Measurements from ENCODE around the gene CAPN7. TPM values are rescaled to one million over a fixed set of nuclear protein-coding genes. Genes with fewer than 3 reads are reported as not detected.

Gene CAPN7
- total RNA-seq, 2 experiments from 2014 or later, result 28.3 to 29.5 TPM

DNA sequence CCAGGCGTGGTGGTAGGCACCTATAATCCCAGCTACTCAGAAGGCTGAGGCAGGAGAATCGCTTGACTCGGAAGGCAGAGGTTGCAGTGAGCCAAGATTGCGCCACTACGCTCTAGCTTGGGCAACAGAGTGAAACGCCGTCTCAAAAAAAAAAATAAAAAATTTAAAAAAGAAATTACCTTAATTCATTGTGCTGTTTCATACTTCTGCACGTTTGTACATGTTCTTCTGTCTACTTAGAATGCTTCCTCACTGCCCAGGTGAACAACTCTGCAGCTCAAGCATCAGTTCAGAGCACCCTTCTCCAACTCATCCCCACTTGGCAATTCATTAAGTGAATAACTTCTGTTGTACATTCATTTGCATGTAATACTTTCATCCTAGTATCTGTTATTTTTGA lies 14.0 kb downstream of the CAPN7 start:
- Mint-ChIP-seq H3K9me3 (ENCODE audit: insufficient read depth) (no peaks in the 10 kb centered on the region), H3K27ac (no peak overlapping the region), H3K4me1 (ENCODE audit: low read depth) (no peaks in the 10 kb centered on the region), H3K4me3 (no peak overlapping the region), H3K36me3 (ENCODE audit: low read depth) (peaks cover 54% of the 10 kb centered on the region), H3K27me3 (ENCODE audit: low read depth) (no peaks in the 10 kb centered on the region)
- POLR2A ChIA-PET, result no interaction called here
- no peak for ATAC-seq
- CTCF ChIA-PET, result interaction anchor here (1.0 to 1.6 kb wide), 4 partner anchors 8 to 185 kb away, joined by 3 to 4 read pairs (median 3); partner anchors contain the start of gene SH3BP5
- DNase-seq, result no peak

DNA sequence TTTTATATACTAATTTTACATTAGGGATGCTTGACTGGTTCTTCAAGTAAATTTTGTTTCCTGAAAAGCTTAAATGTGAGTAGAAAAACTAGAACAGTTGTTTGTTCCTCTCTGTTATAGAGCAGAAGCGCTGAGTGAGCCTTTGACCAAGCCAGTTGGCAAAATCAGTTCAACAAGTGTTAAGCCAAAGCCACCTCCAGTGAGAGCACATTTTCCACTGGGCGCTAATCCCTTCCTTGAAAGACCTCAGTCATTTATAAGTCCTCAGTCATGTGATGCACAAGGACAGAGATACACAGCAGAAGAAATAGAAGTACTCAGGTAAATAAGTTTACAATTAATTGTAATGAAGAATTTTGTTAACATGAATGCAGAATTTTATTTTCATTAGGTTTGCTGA lies 14.6 kb downstream of the CAPN7 start:
- Mint-ChIP-seq H3K27me3 (ENCODE audit: low read depth) (no peaks in the 10 kb centered on the region), H3K36me3 (ENCODE audit: low read depth) (peaks cover 48% of the 10 kb centered on the region), H3K4me3 (no peak overlapping the region), H3K9me3 (ENCODE audit: insufficient read depth) (no peaks in the 10 kb centered on the region), H3K27ac (no peak overlapping the region), H3K4me1 (ENCODE audit: low read depth) (no peaks in the 10 kb centered on the region)
- CTCF ChIA-PET, result interaction anchor here (1.2 to 1.3 kb wide), 2 partner anchors 9 to 185 kb away, joined by 3 to 4 read pairs; no protein-coding TSS in a partner anchor
- POLR2A ChIA-PET, result no interaction called here
- DNase-seq (no peak), ATAC-seq (no peak)

DNA sequence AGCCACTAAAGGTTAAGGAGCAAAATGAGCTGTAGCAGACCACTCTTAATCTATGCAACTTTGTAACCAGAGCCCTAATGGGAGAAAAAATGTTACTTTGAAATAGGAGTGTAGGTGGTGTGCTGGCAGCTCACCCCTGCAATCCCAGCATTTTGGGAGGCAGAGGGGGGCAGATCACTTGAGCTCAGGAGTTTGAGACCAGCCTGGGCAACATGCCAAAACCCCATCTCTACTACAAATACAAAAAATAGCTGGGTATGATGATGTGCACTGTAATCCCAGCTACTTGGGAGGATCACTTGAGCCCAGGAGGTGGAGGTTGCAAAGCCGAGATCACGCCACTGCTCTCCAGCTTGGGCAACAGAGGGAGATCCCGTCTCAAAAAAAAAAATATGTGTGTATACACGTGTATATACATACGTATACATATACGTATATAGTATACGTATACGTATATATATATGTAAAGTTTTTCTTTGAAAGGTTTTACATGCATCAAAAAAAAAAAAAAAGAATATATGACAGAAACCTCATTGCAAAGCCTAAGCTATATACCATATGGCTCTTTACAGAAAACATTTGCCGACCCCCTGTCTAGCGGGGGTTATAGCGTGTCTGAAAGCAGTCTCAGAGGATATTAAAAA lies 15.7 kb downstream of the CAPN7 start:
- H3K36me3 Mint-ChIP-seq (ENCODE audit: low read depth), result peaks cover 43% of the 10 kb centered on the region
- H3K4me1 Mint-ChIP-seq (ENCODE audit: low read depth), result peaks cover under 1% of the 10 kb centered on the region
- H3K9me3 Mint-ChIP-seq (ENCODE audit: insufficient read depth), result no peaks in the 10 kb centered on the region
- POLR2A ChIA-PET, result interaction anchor here (0.5 kb wide), 1 partner anchor 190 kb away, joined by 3 read pairs; no protein-coding TSS in a partner anchor
- DNase-seq, result no peak
- H3K27me3 Mint-ChIP-seq (ENCODE audit: low read depth), result no peaks in the 10 kb centered on the region
- H3K27ac Mint-ChIP-seq, result no peak overlapping the region
- ATAC-seq, result no peak
- CTCF ChIA-PET, result interaction anchor here (0.6 to 1.5 kb wide), 8 partner anchors 8 to 114 kb away, joined by 3 to 8 read pairs (median 3); no protein-coding TSS in a partner anchor
- H3K4me3 Mint-ChIP-seq, result no peak overlapping the region

DNA sequence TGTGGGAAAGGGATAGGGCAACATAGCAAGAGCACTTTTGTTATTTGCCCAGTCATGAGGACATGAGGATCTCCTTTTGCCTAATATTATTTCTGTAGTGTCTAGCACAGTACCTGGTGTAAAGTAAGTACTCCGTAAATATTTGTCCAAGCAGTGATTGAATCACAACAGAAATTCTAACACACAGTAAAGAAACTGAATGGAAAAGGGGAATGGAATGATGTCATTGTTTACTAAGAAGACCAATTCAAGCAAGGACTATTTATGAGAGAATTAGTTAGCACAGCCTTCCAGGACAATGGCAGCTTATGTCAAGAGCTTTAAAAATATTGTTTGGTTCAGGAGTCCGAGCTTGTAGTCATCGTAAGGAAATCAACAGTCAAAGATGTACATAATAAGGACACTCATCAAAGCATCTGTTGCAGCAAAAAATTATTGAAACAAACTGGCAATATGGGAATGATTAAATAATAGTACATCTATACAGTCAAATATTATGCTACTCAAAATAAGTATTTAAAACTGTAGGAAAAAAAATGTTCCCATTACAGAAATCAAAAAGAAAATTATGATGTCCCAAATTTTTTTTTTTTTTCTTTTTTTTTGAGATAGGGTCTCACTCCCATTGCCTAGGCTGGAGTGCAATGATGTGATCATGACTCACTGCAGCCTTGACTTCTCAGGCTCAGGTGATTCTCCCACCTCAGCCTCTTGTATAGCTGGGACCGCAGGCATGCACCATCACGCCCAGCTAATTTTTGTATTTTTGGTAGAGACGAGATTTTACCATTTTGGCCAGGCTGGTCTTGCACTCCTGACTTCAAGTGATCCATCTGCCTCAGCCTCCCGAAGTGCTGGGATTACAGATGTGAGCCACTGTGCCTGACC lies 17.9 kb downstream of the CAPN7 start:
- peaks cover 31% of the 10 kb centered on the region for H3K36me3 Mint-ChIP-seq (ENCODE audit: low read depth)
- POLR2A ChIA-PET, result no interaction called here
- peaks cover 2% of the 10 kb centered on the region for H3K4me1 Mint-ChIP-seq (ENCODE audit: low read depth)
- no peak overlapping the region for H3K27ac Mint-ChIP-seq
- no peak for ATAC-seq
- H3K4me3 Mint-ChIP-seq, result no peak overlapping the region
- H3K27me3 Mint-ChIP-seq (ENCODE audit: low read depth), result no peaks in the 10 kb centered on the region
- DNase-seq, result no peak
- CTCF ChIA-PET, result interaction anchor here (1.3 kb wide), 1 partner anchor 181 kb away, joined by 3 read pairs; no protein-coding TSS in a partner anchor
- no peaks in the 10 kb centered on the region for H3K9me3 Mint-ChIP-seq (ENCODE audit: insufficient read depth)

DNA sequence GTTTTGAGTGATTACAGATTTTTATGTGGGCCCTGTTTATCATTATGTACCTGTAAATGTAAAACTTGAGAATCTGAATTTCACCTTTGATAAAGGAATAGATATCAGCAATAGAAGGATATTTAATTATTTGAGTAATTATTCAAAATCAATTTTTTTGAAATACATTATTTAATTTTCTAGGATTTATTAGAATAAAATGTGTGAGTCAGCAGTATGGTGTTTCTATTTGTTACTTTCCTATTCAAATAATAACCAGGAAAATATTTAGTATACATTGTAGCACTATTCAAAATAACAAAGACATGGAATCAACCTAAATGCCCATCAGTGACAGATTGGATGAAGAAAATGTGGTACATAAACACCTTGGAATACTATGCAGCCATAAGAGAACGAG lies 22.1 kb downstream of the CAPN7 start:
- DNase-seq, result no peak
- Mint-ChIP-seq H3K9me3 (ENCODE audit: insufficient read depth) (no peaks in the 10 kb centered on the region), H3K36me3 (ENCODE audit: low read depth) (peaks cover 15% of the 10 kb centered on the region), H3K27me3 (ENCODE audit: low read depth) (no peaks in the 10 kb centered on the region), H3K27ac (no peak overlapping the region), H3K4me1 (ENCODE audit: low read depth) (peaks cover 2% of the 10 kb centered on the region), H3K4me3 (no peak overlapping the region)
- ChIA-PET POLR2A (no interaction called here), CTCF (interaction anchor here (1.0 kb wide), 2 partner anchors 9 to 25 kb away, joined by 3 read pairs; no protein-coding TSS in a partner anchor)
- ATAC-seq, result no peak

DNA sequence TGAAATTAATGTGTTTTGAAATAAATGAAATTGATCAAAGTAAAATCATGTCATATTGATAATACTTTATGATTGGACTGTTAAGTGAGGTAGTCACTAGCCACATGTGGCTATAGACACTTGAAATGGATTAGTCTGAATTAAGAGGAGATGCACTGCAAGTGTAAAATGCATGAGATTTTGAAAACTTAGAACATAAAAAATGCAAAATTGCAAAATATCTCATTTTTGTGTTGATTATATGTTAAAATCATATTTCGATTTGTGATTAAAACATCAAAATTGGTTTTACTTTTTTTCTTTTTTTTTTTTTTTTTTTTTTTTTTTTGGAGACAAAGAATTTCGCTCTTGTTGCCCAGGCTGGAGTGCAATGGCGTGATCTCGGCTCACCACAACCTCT lies 23.2 kb downstream of the CAPN7 start:
- Mint-ChIP-seq H3K36me3 (ENCODE audit: low read depth) (peaks cover 19% of the 10 kb centered on the region), H3K4me3 (no peak overlapping the region), H3K9me3 (ENCODE audit: insufficient read depth) (no peaks in the 10 kb centered on the region), H3K27ac (no peak overlapping the region), H3K4me1 (ENCODE audit: low read depth) (peaks cover 2% of the 10 kb centered on the region), H3K27me3 (ENCODE audit: low read depth) (no peaks in the 10 kb centered on the region)
- no peak for ATAC-seq
- CTCF ChIA-PET, result no interaction called here
- no peak for DNase-seq
- POLR2A ChIA-PET, result no interaction called here

DNA sequence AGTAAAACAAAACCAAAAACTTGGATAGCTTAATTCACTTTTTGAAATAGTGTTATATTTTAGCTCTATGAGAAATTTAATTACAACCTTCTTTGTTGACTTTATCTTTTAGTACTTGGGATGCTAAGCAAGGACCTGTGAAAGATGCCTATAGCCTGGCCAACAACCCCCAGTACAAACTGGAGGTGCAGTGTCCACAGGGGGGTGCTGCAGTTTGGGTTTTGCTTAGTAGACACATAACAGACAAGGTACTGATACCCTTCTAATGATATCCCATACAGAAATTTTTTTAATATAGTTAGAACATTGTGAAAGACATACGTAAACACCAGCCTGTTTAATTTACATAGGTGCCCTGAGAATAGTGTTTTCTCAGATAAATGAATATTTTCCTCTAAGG lies 35.3 kb downstream of the CAPN7 start:
- H3K9me3 Mint-ChIP-seq (ENCODE audit: insufficient read depth), result no peaks in the 10 kb centered on the region
- CTCF ChIA-PET, result interaction anchor here (0.7 to 1.8 kb wide), 8 partner anchors 19 to 317 kb away, joined by 3 to 6 read pairs (median 4); no protein-coding TSS in a partner anchor
- POLR2A ChIA-PET, result no interaction called here
- ATAC-seq (peak; percentile 63), DNase-seq (peak; percentile 57)
- H3K27ac Mint-ChIP-seq, result no peak overlapping the region
- H3K27me3 Mint-ChIP-seq (ENCODE audit: low read depth), result no peaks in the 10 kb centered on the region
- H3K4me3 Mint-ChIP-seq, result no peak overlapping the region
- H3K4me1 Mint-ChIP-seq (ENCODE audit: low read depth), result peaks cover 7% of the 10 kb centered on the region
- H3K36me3 Mint-ChIP-seq (ENCODE audit: low read depth), result peaks cover 47% of the 10 kb centered on the region

DNA sequence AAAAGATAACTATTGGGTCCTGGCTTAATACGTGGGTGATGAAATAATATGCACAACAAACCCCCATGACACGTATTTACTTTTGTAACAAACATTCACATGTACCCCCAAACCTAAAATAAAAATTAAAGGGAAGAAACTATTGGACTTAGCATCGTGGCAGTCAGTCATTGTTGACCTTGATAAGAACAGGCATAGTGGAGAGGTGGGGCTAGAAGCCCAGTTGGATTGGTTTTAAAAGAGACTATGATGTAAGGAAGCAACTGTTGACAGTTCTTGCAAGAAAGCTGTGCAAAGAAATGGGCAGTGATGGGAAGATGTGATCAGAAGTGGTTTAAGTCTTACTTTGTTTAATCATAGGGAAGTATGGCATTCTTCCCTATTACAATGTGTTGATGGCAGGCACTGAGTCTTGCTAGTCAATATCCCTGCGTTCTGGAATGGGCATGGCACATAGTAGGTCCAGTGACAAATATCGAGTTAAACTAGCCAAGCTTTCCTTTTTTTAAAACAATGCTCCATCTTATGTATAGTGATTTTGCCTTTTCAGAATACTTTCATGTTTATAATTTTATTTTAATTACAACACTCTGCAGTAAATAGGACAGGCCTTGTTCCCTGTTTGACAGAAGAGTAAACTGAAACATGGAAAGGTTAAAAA lies 37.9 kb downstream of the CAPN7 start:
- peaks cover 50% of the 10 kb centered on the region for H3K36me3 Mint-ChIP-seq (ENCODE audit: low read depth)
- CTCF ChIA-PET, result interaction anchor here (0.9 to 1.6 kb wide), 2 partner anchors 8 to 162 kb away, joined by 3 to 5 read pairs; no protein-coding TSS in a partner anchor
- H3K9me3 Mint-ChIP-seq (ENCODE audit: insufficient read depth), result no peaks in the 10 kb centered on the region
- ATAC-seq, result no peak
- DNase-seq, result no peak
- no peaks in the 10 kb centered on the region for H3K27me3 Mint-ChIP-seq (ENCODE audit: low read depth)
- POLR2A ChIA-PET, result no interaction called here
- H3K4me1 Mint-ChIP-seq (ENCODE audit: low read depth), result peaks cover 7% of the 10 kb centered on the region
- no peak overlapping the region for H3K27ac Mint-ChIP-seq
- no peak overlapping the region for H3K4me3 Mint-ChIP-seq

DNA sequence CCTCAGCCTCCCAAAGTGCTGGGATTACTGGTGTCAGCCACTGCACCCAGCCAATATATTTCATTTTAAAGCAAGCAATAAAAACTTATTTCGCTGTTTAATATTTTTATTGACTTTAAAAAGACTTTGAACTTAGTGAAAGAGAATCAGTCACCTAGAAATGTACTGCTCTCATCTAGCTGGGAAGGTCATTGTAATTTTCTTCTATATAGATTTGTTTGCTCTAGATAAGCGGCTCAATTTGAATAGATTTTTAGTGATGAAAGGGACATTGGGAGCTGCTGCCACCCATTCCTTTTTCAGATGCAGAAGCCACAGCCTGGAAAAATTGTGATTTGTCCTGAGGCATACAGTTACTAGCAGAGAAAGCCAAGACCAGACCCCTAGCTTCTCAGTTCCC lies 40.1 kb downstream of the CAPN7 start:
- DNase-seq, result no peak
- POLR2A ChIA-PET, result no interaction called here
- Mint-ChIP-seq H3K27me3 (ENCODE audit: low read depth) (no peaks in the 10 kb centered on the region), H3K27ac (no peak overlapping the region), H3K4me3 (no peak overlapping the region), H3K36me3 (ENCODE audit: low read depth) (peaks cover 47% of the 10 kb centered on the region), H3K4me1 (ENCODE audit: low read depth) (peaks cover 7% of the 10 kb centered on the region), H3K9me3 (ENCODE audit: insufficient read depth) (no peaks in the 10 kb centered on the region)
- CTCF ChIA-PET, result interaction anchor here (0.8 to 1.7 kb wide), 3 partner anchors 22 to 159 kb away, joined by 3 to 5 read pairs (median 3); no protein-coding TSS in a partner anchor
- ATAC-seq, result no peak

DNA sequence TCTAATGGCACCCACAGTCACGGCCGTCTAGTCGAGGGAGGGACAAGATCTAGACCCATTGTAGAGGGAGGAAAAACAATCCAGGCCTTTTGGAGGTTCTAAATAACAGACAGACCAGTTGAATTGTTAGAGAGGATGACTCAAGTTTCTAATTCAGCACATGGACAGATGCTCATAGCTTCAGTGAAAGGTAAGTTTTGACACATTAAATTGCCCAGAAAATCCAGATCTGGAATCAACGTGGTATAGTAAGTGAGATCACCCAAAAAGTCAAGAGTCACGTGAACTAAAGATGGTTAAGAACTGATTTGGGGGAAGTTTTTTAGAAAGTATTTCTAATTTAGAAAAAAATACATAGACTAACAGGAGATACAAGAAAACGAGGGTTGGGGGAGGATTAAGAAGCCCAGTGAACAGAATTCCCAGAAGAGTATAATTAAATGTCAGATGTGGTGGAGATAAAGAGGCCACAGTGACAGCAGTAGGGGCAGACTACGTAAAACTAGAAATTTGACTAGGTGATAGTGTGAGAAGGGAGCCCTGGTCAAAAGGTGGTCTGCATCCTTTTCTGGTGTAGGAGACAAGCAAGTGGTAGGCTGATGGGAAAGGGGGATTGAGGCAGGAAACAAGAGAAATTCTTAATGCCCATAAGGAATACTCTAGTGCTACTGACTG lies 47.1 kb downstream of the CAPN7 start:
- ATAC-seq, result no peak
- Mint-ChIP-seq H3K27ac (no peak overlapping the region), H3K4me3 (no peak overlapping the region), H3K27me3 (ENCODE audit: low read depth) (no peaks in the 10 kb centered on the region), H3K4me1 (ENCODE audit: low read depth) (peaks cover 6% of the 10 kb centered on the region), H3K36me3 (ENCODE audit: low read depth) (peaks cover 50% of the 10 kb centered on the region), H3K9me3 (ENCODE audit: insufficient read depth) (no peaks in the 10 kb centered on the region)
- no peak for DNase-seq
- CTCF ChIA-PET, result interaction anchor here (1.3 to 1.7 kb wide), 3 partner anchors 12 to 151 kb away, joined by 4 to 10 read pairs (median 5); no protein-coding TSS in a partner anchor
- POLR2A ChIA-PET, result no interaction called here

DNA sequence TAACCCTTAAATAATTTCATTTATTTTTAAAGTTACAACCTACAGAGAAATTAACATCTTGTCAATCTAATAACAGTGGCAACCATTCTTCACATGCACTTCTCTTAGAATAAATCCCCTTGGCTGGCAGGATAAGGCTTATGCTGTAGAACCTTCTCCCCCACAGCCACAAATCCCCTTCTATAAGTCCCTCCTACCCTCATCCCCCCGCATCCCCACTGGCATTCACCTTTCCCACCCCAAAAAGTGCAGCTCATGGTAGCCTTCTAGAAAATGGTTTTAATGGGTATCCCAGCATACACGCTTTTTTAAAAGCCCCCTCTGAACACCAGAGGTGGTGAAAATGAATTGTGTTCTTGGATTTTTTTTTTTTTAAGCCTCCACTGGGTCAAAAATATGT lies 49.2 kb downstream of the CAPN7 start:
- no peak for DNase-seq
- Mint-ChIP-seq H3K9me3 (ENCODE audit: insufficient read depth) (no peaks in the 10 kb centered on the region), H3K27ac (no peak overlapping the region), H3K4me1 (ENCODE audit: low read depth) (peaks cover 6% of the 10 kb centered on the region), H3K27me3 (ENCODE audit: low read depth) (no peaks in the 10 kb centered on the region), H3K36me3 (ENCODE audit: low read depth) (peaks cover 59% of the 10 kb centered on the region), H3K4me3 (no peak overlapping the region)
- CTCF ChIA-PET, result interaction anchor here (1.5 to 2.1 kb wide), 3 partner anchors 13 to 147 kb away, joined by 6 to 10 read pairs (median 7); partner anchors contain the start of gene SH3BP5
- ATAC-seq, result no peak
- POLR2A ChIA-PET, result interaction anchor here (0.6 kb wide), 1 partner anchor 17 kb away, joined by 3 read pairs; no protein-coding TSS in a partner anchor

All from activated CD8-positive, alpha-beta T cell treated with anti-CD3 and anti-CD28 coated beads, Interleukin-2, amount 10 ng/mL, durations not matched to agents 7 days and 5 days (primary cell).